KMS-11 (cell line): ENCODE results near the gene NDUFV3.

ENCODE experiments used
- H2AFZ ChIP-seq: fragments of 200-600 bp; sonication (generic); 2 replicates; pipeline ENCODE4 v1.6.1; 2016; ENCODE audit warnings: antibody characterized with exemption, mixed run types, low read depth
- H3K27ac ChIP-seq: fragments of 200-600 bp; sonication (generic); 2 replicates; pipeline ENCODE4 v1.6.1; 2016; ENCODE audit warnings: mild to moderate bottlenecking, mixed run types
- H3K27me3 ChIP-seq: fragments of 200-600 bp; sonication (generic); 2 replicates; pipeline ENCODE4 v1.6.1; 2017; ENCODE audit warnings: mild to moderate bottlenecking, low read depth, mixed run types, moderate library complexity; ENCODE audit not compliant: insufficient read depth
- H3K36me3 ChIP-seq: fragments of 200-600 bp; sonication (generic); 2 replicates; pipeline ENCODE4 v1.6.1; 2017; ENCODE audit warnings: mild to moderate bottlenecking, mixed run types; ENCODE audit not compliant: insufficient read depth
- H3K4me1 ChIP-seq: fragments of 200-600 bp; sonication (generic); 2 replicates; pipeline ENCODE4 v1.6.1; 2016; ENCODE audit warnings: mild to moderate bottlenecking, low read depth, mixed run types; ENCODE audit not compliant: poor library complexity, severe bottlenecking
- H3K4me2 ChIP-seq: fragments of 200-600 bp; sonication (generic); 2 replicates; pipeline ENCODE4 v1.7.0; 2016; ENCODE audit warnings: mild to moderate bottlenecking, mixed run types
- H3K4me3 ChIP-seq: fragments of 200-600 bp; sonication (generic); IDR thresholded peaks from 2 replicates; pipeline ENCODE4 v1.6.1; 2017; ENCODE audit warnings: low read depth, low read length, mixed read lengths; ENCODE audit not compliant: insufficient read depth
- H3K79me2 ChIP-seq: fragments of 200-600 bp; sonication (generic); 2 replicates; pipeline ENCODE4 v1.6.1; 2016; ENCODE audit warnings: low read depth, mixed run types; ENCODE audit not compliant: insufficient read depth
- H3K9ac ChIP-seq: fragments of 200-600 bp; sonication (generic); 2 replicates; pipeline ENCODE4 v1.6.1; 2016; ENCODE audit warnings: mild to moderate bottlenecking, mixed run types
- H4K20me1 ChIP-seq: fragments of 200-600 bp; sonication (generic); 2 replicates; pipeline ENCODE4 v1.6.1; 2016; ENCODE audit warnings: mild to moderate bottlenecking, mixed run types; ENCODE audit not compliant: insufficient read depth
- TF ChIP-seq, protein P1 (sequence below): fragments of 200-600 bp; sonication (generic); conservative IDR thresholded peaks from 2 replicates; pipeline ENCODE4 v1.6.1; 2017; ENCODE audit warnings: low read depth, mild to moderate bottlenecking, antibody characterized with exemption, low read length, moderate library complexity, mixed read lengths

NDUFV3 gene

DNA sequence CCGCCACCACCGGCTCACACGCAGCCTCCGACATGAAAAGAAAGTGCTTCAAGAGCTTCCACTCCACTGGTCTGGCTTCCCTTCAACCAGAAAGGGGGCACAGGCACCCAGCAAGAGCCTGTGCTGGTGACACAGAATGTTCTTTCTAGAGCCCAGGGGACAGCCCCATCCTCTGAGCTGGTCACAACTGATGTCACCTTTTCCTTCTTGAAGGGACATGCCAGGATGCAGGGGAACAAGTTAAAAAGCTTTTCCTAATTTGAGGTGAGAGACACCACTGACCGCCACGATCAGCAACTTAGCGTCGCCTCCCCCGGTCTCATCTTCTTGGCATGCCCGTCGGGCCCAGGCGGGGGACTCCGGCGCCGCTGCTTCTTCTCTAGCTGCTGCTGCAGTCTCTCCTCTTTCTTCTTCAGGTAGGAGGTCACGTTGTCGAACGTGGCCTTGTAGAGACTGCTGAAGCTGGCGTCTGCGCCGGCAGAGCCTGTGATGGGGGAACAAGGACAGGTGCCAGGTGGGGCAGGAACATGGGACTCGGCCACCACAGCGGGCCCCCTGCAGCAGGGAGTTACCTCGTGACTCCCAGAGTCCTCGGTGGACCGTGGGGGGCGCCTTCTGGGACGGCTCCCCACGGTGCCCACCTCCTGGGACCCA, 43.2 kb upstream of the NDUFV3 start:
- H2AFZ ChIP-seq: no peak overlapping the region
- H3K27me3 ChIP-seq: no peaks in the 10 kb centered on the region
- peaks cover 40% of the 10 kb centered on the region; the same call in 1 of the 2 replicates for H3K36me3 ChIP-seq
- peaks cover 4% of the 10 kb centered on the region for H4K20me1 ChIP-seq
- TF ChIP-seq, protein P1, sequence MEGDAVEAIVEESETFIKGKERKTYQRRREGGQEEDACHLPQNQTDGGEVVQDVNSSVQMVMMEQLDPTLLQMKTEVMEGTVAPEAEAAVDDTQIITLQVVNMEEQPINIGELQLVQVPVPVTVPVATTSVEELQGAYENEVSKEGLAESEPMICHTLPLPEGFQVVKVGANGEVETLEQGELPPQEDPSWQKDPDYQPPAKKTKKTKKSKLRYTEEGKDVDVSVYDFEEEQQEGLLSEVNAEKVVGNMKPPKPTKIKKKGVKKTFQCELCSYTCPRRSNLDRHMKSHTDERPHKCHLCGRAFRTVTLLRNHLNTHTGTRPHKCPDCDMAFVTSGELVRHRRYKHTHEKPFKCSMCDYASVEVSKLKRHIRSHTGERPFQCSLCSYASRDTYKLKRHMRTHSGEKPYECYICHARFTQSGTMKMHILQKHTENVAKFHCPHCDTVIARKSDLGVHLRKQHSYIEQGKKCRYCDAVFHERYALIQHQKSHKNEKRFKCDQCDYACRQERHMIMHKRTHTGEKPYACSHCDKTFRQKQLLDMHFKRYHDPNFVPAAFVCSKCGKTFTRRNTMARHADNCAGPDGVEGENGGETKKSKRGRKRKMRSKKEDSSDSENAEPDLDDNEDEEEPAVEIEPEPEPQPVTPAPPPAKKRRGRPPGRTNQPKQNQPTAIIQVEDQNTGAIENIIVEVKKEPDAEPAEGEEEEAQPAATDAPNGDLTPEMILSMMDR: no peak
- H3K9ac ChIP-seq: no peak overlapping the region
- no peak overlapping the region for H3K4me2 ChIP-seq
- no peak overlapping the region for H3K4me3 ChIP-seq
- H3K27ac ChIP-seq: no peak overlapping the region
- H3K4me1 ChIP-seq: no peaks in the 10 kb centered on the region
- peaks cover 33% of the 10 kb centered on the region; the same call in 1 of the 2 replicates for H3K79me2 ChIP-seq

DNA sequence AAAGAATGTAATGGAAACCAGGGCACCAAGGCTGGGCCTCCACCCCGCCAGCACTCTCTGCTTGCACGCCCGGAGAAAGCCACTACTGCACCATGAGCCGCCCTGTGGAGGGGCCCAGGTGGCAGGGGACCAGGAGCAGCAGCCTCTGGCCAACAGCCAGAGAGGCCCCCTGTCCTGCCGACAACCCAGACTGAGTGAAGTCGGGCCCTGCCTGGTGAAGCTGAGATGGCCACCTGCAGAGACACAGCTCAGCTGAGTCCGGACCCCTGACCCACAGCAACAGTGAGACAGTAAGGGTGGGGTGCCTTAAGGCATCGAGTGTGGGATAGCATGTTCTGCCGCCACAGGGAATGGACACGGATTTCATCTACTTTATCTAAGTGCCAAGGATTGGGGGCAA, 42.6 kb upstream of the NDUFV3 start:
- no peak overlapping the region for H3K27ac ChIP-seq
- peaks cover 46% of the 10 kb centered on the region; the same call in 1 of the 2 replicates for H3K36me3 ChIP-seq
- peaks cover 4% of the 10 kb centered on the region; the same call in 1 of the 2 replicates for H4K20me1 ChIP-seq
- no peaks in the 10 kb centered on the region for H3K27me3 ChIP-seq
- no peak overlapping the region for H3K4me2 ChIP-seq
- H2AFZ ChIP-seq: no peak overlapping the region
- no peak overlapping the region for H3K4me3 ChIP-seq
- TF ChIP-seq, protein P1: no peak
- no peak overlapping the region for H3K9ac ChIP-seq
- H3K79me2 ChIP-seq: peaks cover 27% of the 10 kb centered on the region; the same call in 1 of the 2 replicates
- no peaks in the 10 kb centered on the region for H3K4me1 ChIP-seq

DNA sequence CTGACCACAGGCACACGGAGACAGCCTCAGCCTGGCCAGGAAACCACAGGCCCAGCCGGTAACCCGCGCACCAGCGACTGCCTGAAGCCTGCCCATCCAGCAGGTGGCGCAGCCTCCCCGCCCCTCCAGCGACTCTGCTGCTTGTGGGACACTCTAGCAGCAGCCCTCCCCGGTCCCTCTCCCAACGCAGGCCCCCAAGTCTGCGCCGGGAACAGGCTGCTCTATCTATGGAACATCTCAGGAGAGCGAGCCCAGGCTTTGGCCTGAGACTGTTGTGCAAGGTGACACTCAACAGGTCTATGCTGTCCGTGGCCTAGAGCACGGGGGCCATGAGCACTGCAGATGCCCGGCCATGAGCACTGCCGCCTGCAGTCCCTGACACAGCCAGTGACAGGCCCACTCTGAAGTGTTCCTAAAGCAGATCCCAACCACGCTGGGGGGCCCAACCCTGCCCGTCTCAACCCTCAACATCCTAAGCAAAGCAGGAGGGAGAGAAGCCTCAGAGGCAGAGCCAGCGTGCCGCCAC, 42.2 kb upstream of the NDUFV3 start:
- Histone ChIP-seq H3K9ac (no peak overlapping the region), H3K4me1 (no peaks in the 10 kb centered on the region)

DNA sequence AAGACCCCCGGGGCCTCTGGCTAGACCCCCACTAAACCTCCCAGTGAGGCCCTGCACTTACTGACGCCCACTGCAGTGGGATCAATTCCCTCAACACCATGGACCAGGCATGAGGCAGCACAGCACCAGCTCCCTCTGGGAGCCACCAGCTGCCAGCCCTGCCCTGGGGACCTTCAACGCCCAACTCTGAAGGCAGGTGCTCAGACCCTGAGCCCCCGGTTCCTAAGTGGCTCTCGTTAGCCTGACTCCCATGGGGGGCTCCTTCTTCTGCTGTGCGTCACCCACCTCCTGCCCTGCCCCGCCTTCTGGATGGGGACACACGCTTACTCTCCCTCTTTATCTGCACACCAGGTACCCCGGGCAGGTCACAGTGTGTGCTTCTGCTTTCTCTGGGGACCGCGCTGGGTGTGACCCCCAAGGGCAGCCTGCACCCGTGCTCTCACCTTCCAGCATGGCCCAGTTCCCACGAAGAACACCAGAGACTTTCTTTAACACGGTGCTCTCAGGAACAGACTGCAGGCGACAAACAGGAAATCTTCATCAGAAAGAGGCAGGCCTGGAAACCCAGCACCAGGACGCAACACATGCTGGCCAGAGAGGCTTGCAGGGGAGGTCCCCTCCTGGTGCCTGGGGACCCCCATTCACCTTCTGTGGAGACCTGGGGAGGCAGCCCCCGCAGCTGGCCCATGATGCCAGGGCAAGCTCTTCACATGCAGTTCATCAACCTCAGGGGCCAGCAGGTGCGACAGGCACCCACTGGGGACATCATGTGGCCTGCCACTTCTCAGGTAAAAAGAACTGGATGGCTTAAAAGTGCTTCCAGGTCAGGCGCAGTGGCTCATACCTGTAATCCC, 41.1 kb upstream of the NDUFV3 start:
- Histone ChIP-seq H3K79me2 (peaks cover 15% of the 10 kb centered on the region; the same call in 1 of the 2 replicates), H3K4me2 (no peak overlapping the region), H4K20me1 (no peaks in the 10 kb centered on the region), H3K27me3 (no peaks in the 10 kb centered on the region), H3K4me3 (no peak overlapping the region), H3K27ac (no peak overlapping the region), H3K9ac (no peak overlapping the region), H3K36me3 (peaks cover 55% of the 10 kb centered on the region; the same call in 1 of the 2 replicates), H2AFZ (no peak overlapping the region), H3K4me1 (no peaks in the 10 kb centered on the region)
- TF ChIP-seq, protein P1: no peak

More for the DNA sequence above, 42.2 kb upstream of the NDUFV3 start:
- no peak overlapping the region for H3K4me2 ChIP-seq
- H3K4me3 ChIP-seq: no peak overlapping the region
- peaks cover 4% of the 10 kb centered on the region; the same call in 1 of the 2 replicates for H4K20me1 ChIP-seq
- H3K27me3 ChIP-seq: no peaks in the 10 kb centered on the region
- TF ChIP-seq, protein P1: peak; percentile 27; the same call in 1 of the 2 replicates
- H3K36me3 ChIP-seq: peaks cover 48% of the 10 kb centered on the region; the same call in 1 of the 2 replicates
- H3K27ac ChIP-seq: no peak overlapping the region
- peaks cover 22% of the 10 kb centered on the region; the same call in 1 of the 2 replicates for H3K79me2 ChIP-seq
- no peak overlapping the region for H2AFZ ChIP-seq
